Progenitor cell of endocrine pancreas (in vitro differentiated cells): ENCODE data around the gene RPL35. TPM values are rescaled to one million over a fixed set of nuclear protein-coding genes. Genes with fewer than 3 reads are reported as not detected.

ENCODE experiments used
- DNase-seq: peaks from one replicate; pipeline ENCODE4 v3.0.0; 2021; ENCODE audit warnings: low spot score; ENCODE audit not compliant: unreplicated experiment
- H3K27ac Mint-ChIP-seq: 2 replicates; pipeline ENCODE4 v1.8.0; 2021; ENCODE audit warnings: mild to moderate bottlenecking, moderate library complexity, mixed read lengths
- H3K27me3 Mint-ChIP-seq: 2 replicates; pipeline ENCODE4 v1.8.0; 2021; ENCODE audit warnings: mixed read lengths
- H3K36me3 Mint-ChIP-seq: 2 replicates; pipeline ENCODE4 v1.8.0; 2022; ENCODE audit warnings: mixed read lengths; ENCODE audit not compliant: insufficient read depth
- H3K4me1 Mint-ChIP-seq: 2 replicates; pipeline ENCODE4 v1.8.0; 2021; ENCODE audit warnings: low read depth, mixed read lengths
- H3K4me3 Mint-ChIP-seq: 2 replicates; pipeline ENCODE4 v1.8.0; 2021; ENCODE audit warnings: low read depth, mild to moderate bottlenecking, moderate library complexity, mixed read lengths
- H3K9me3 Mint-ChIP-seq: 2 replicates; pipeline ENCODE4 v1.8.0; 2021; ENCODE audit warnings: low read depth, mixed read lengths
- total RNA-seq: library from RNA; stranded (reverse); gene quantifications from 2 replicates; pipeline ENCODE4 v1.2.1, GENCODE V29; 2021
- TF ChIP-seq, protein P1 (sequence below): fragments of 200-600 bp; sonication (generic); IDR thresholded peaks from one replicate; pipeline ENCODE4 v1.5.0; 2021; ENCODE audit warnings: antibody characterized with exemption, mild to moderate bottlenecking; ENCODE audit not compliant: unreplicated experiment

RPL35 gene
- total RNA-seq, 1 donor from 2014 or later, result 1,027 TPM

DNA sequence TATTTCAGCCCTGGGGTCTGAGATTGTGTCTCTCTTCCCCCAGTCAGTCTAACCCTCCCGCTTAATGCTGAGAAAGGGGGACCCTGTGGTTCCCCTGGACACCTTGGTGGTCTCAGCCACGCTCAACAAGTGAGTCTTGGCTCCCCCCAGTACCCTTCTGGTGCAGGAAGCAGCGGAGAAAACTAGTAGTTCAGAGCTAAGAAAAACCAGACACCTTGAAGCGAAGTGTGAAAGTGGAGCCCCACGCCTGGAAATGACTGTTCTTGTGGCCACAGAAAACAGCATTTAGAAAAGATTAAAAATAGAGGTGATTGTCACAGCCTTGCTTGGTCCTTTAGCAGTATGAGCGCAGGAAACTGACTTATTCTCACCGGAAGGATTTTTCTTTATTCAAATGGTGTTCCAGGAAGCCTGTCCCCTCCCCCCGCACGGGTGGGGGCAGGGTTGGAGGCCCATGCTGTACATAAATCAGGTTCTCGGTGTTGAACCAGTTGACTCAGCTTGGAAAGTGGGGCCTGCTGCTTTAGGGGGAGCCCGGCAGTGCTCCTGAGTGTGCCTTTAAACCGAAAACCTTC is 8.3 kb upstream of the RPL35 start:
- Mint-ChIP-seq H3K27me3 (no peaks in the 10 kb centered on the region), H3K9me3 (no peaks in the 10 kb centered on the region), H3K27ac (peak overlapping the region; percentile 91), H3K36me3 (peaks cover 4% of the 10 kb centered on the region), H3K4me1 (peaks cover 23% of the 10 kb centered on the region), H3K4me3 (peak overlapping the region; percentile 94)
- TF ChIP-seq, protein P1, sequence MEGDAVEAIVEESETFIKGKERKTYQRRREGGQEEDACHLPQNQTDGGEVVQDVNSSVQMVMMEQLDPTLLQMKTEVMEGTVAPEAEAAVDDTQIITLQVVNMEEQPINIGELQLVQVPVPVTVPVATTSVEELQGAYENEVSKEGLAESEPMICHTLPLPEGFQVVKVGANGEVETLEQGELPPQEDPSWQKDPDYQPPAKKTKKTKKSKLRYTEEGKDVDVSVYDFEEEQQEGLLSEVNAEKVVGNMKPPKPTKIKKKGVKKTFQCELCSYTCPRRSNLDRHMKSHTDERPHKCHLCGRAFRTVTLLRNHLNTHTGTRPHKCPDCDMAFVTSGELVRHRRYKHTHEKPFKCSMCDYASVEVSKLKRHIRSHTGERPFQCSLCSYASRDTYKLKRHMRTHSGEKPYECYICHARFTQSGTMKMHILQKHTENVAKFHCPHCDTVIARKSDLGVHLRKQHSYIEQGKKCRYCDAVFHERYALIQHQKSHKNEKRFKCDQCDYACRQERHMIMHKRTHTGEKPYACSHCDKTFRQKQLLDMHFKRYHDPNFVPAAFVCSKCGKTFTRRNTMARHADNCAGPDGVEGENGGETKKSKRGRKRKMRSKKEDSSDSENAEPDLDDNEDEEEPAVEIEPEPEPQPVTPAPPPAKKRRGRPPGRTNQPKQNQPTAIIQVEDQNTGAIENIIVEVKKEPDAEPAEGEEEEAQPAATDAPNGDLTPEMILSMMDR, result no peak
- no peak for DNase-seq

DNA sequence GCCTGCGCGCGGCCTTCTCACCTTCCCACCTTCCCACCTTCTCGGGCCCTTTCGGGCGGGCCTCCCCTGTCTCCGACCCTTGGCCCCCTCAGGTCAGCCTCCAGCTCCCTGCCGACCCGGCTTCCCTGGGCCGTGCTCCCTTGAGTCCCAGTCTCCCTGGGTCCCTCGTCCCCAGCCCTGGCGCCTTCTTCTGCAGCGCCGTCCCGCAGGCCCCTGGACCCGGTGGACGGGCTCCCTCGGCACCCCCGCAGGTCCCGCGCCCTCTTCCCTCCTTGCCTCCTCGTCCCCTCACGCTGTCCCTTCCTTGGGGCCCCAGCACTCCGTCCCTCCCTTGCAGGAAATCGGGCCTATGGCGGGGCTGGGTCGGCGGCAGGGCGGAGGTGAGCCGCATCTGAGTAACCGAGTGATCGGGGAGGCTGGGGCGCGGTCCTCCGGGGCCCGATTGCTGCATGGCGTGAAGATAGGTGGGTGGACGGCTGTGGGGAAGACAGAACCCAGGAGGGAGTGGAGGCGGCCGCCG is 7.8 kb upstream of the RPL35 start:
- DNase-seq, result no peak
- peak overlapping the region; percentile 91 for H3K27ac Mint-ChIP-seq
- peaks cover 3% of the 10 kb centered on the region for H3K36me3 Mint-ChIP-seq
- peak overlapping the region; percentile 94 for H3K4me3 Mint-ChIP-seq
- no peaks in the 10 kb centered on the region for H3K27me3 Mint-ChIP-seq
- H3K9me3 Mint-ChIP-seq, result no peaks in the 10 kb centered on the region
- TF ChIP-seq, protein P1, result no peak
- H3K4me1 Mint-ChIP-seq, result peaks cover 23% of the 10 kb centered on the region

DNA sequence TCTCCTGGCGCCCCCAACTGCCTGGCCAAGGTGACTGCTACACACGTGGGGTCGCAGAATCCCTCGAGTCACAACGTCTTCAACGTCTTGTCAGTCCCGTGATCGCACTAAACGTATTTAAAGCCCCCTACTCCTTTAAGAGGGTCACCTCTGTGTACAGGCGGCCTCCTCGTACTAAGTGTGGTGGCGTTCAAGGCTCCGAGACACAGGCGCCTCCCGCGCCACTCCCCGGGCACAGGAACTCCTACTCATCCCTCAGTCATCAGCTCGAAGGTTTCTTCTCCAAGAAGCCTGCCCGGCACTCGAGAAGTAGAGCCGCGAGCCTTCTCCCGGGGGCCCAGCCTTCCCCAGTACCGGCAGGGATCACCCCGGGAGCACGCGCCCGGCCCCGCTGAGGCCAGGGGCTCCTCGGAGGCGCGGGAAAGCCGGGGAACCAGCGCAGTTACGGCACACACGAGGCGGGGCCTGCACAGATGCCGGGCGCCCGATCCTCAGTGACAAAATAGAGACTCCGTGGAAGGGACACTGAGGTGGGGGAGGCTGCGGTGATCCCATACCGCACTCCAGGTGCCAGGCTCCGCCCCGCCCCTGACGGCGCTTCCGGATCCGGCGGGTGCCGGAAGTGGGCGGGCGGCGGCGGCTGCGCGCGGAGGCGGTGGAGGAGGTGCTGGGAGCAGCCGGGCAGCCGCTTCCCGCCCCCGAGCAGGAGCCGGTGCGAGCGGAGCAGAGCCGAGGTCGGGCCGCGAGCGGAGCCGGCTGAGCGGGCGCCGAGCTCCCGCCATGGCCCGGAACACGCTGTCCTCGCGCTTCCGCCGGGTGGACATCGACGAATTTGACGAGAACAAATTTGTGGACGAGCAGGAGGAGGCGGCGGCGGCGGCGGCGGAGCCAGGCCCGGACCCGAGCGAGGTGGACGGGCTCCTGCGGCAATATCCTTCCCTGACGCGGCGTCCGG is 7.0 kb upstream of the RPL35 start:
- peak overlapping the region; percentile 96 for H3K27ac Mint-ChIP-seq
- DNase-seq, result peak; percentile 77

DNA sequence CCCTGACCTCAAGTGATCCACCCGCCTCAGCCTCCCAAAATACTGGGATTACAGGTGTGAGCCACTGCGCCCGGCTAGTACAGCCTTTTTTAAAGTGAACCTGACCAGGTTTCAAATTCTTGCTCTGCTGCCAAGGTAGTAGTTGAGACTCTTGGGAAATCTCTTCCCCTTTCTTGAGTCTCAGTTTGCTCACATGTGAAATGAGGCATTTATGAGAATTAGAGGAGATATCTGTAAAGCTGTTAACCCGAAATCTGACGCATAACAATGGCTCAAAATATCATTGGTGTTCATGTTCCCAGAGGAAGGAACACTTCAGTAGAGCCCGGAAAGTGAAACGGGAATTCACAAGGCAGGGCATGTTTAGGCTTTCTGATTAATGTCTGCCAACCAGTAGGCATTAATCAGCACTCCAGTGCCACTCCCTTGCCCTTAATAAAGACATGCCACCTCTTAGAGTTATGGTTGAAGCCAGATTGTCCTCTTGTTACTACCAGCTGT is 1.7 kb upstream of the RPL35 start:
- H3K4me3 Mint-ChIP-seq, result peak overlapping the region; percentile 59
- no peak for DNase-seq
- no peaks in the 10 kb centered on the region for H3K9me3 Mint-ChIP-seq
- H3K4me1 Mint-ChIP-seq, result peaks cover 23% of the 10 kb centered on the region
- peaks cover 11% of the 10 kb centered on the region for H3K36me3 Mint-ChIP-seq
- peak overlapping the region; percentile 83 for H3K27ac Mint-ChIP-seq
- no peaks in the 10 kb centered on the region for H3K27me3 Mint-ChIP-seq
- TF ChIP-seq, protein P1, result no peak

More for the DNA sequence above, 7.0 kb upstream of the RPL35 start:
- Mint-ChIP-seq H3K4me3 (peak overlapping the region; percentile 94), H3K36me3 (peaks cover 3% of the 10 kb centered on the region), H3K4me1 (peaks cover 23% of the 10 kb centered on the region), H3K9me3 (no peaks in the 10 kb centered on the region), H3K27me3 (no peaks in the 10 kb centered on the region)
- TF ChIP-seq, protein P1, result peak; percentile 26
